Mucosa of rectum (tissue), 2 donors: ENCODE measurements around the gene ACSS1.

Experiments
- H3K27ac ChIP-seq, 2 donors: one replicate each; pipeline ENCODE4 v1.7.0; 2013; ENCODE audit warnings: inconsistent platforms in 2 of 2, low read depth in 2 of 2, low read length in 2 of 2
- H3K27me3 ChIP-seq, 2 donors: one replicate each; pipeline ENCODE4 v1.7.0; 2013; ENCODE audit warnings: low read length in 2 of 2; ENCODE audit not compliant: control insufficient read depth in 2 of 2, insufficient read depth in 2 of 2
- H3K36me3 ChIP-seq, 2 donors: one replicate each; pipeline ENCODE4 v1.7.0; 2013; ENCODE audit warnings: low read length in 2 of 2; ENCODE audit not compliant: control insufficient read depth in 2 of 2, insufficient read depth in 2 of 2
- H3K4me1 ChIP-seq, 2 donors: one replicate each; pipeline ENCODE4 v1.7.0; 2013; ENCODE audit warnings: low read length in 2 of 2, mild to moderate bottlenecking in 1 of 2; ENCODE audit not compliant: control insufficient read depth in 2 of 2, insufficient read depth in 2 of 2
- H3K4me3 ChIP-seq, 2 donors: one replicate each; pipeline ENCODE4 v1.7.0; 2013; ENCODE audit warnings: low read length in 2 of 2
- H3K9ac ChIP-seq, 2 donors: one replicate each; pipeline ENCODE4 v1.7.0; 2013; ENCODE audit warnings: low read length in 2 of 2, low read depth in 1 of 2, mild to moderate bottlenecking in 1 of 2
- H3K9me3 ChIP-seq, 2 donors: one replicate each; pipeline ENCODE4 v1.7.0; 2013; ENCODE audit warnings: low read length in 2 of 2; ENCODE audit not compliant: control insufficient read depth in 2 of 2
- donor health status: healthy.
- donor health status: Normal muscosa, but diverticular disease.

Gene ACSS1

DNA sequence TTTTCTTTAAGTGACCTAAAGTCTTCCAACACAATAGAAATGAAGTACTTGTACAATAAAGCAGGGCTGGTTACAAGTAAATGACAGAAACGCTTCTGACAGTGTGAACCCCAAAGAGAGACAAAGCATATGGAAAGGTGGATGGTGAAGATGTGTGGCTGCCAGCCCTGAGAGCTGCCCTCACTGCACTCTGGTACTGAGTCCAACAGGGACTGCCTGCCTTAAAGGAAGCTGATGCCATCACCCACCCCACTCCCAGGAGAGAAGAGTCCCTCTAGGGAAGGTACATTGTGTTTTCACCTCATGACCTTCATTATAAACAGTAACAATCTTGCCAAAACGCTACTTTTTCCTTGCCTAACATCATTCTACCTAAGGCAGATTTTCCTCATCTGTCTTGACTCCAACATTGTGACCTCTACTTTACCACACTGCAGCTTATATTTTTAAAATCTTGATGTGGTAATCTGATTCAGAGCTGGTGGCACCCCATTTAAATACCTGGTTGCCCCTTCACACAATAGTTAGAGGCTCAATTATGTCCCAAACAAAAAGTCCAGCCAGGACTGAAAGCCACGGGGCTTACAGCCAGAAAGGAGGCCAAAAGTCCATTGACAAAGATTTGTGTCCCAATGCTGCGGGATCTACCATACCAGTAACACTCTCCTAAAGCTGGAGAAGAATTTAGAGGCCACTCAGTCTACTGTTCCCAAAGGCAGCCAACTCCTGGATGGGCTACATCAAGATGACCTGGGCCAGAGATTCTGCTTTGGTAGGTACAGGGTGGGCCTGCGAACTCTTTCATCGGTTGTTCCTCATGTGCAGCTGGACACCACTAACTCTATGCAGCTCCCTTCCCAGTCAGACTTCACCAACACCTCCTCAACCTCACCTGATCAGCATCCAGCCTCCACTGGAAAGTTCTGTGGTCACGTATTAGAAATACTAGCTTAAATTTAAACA is 69.8 kb downstream of the ACSS1 start:
- peaks cover 22 to 28% of the 10 kb centered on the region in 2 donors for H3K4me1 ChIP-seq
- H3K9me3 ChIP-seq, result no peaks in the 10 kb centered on the region
- H3K27me3 ChIP-seq, result no peaks in the 10 kb centered on the region

DNA sequence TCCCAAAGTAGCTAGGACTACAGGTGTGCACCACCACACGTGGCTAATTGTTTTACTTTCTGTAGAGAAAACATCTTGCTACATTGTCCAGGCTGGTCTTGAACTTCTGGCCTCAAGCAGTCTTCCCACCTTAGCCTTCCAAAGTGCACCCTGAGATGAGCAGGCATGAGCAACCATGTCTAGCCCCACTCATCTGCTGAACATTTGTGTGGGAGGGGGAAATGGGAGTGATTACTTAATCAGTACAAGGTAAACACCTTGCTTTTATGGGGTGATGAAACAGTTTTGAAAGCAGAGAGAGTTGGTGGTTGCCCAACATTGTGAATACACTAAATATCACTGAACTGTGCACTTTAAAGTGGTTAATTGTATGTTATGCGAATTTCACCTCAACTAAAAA is 70.7 kb downstream of the ACSS1 start:
- Histone ChIP-seq H3K9me3 (no peaks in the 10 kb centered on the region), H3K36me3 (peaks cover 0 to 2% of the 10 kb centered on the region in 2 donors), H3K4me3 (no peak overlapping the region), H3K27me3 (no peaks in the 10 kb centered on the region), H3K9ac (no peak overlapping the region), H3K27ac (no peak overlapping the region), H3K4me1 (peaks cover 18 to 24% of the 10 kb centered on the region in 2 donors)

More for the DNA sequence above, 69.8 kb downstream of the ACSS1 start:
- no peak overlapping the region for H3K9ac ChIP-seq
- no peak overlapping the region for H3K27ac ChIP-seq
- no peaks in the 10 kb centered on the region for H3K36me3 ChIP-seq
- H3K4me3 ChIP-seq, result no peak overlapping the region

DNA sequence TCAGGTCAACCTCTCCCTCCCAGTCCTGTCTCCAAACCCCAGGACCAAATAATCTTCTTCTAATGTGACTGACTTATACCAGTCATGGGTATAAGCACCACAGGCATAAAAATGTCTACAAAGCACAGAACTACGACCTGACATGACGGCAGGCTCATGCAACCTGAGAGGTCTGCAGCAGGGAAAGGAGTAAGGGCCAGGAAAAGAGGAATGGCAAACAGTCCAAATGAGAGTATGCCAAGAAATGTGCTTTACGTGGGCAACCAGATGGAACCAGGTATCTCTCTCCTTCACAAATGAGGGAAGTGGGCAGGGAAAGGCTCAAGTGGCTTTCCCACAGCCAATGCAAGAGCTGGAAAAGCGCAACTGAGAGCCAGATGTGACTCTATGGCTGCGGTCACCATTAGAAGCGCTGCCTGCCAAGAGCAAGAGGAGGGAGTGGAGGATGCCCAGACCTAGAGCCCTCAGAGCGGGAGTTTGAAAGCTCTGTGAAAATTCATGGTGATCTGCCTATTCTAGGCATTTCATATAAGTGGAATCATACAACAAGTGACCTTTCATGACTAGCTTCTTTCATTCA is 71.4 kb downstream of the ACSS1 start:
- peaks cover 17 to 19% of the 10 kb centered on the region in 2 donors for H3K4me1 ChIP-seq
- H3K4me3 ChIP-seq, result no peak overlapping the region
- H3K27me3 ChIP-seq, result no peaks in the 10 kb centered on the region
- H3K9me3 ChIP-seq, result no peaks in the 10 kb centered on the region
- H3K9ac ChIP-seq, result no peak overlapping the region
- peak overlapping the region in 1 of 2 donors; percentile 62 for H3K27ac ChIP-seq
- peaks cover 0 to 5% of the 10 kb centered on the region in 2 donors for H3K36me3 ChIP-seq

DNA sequence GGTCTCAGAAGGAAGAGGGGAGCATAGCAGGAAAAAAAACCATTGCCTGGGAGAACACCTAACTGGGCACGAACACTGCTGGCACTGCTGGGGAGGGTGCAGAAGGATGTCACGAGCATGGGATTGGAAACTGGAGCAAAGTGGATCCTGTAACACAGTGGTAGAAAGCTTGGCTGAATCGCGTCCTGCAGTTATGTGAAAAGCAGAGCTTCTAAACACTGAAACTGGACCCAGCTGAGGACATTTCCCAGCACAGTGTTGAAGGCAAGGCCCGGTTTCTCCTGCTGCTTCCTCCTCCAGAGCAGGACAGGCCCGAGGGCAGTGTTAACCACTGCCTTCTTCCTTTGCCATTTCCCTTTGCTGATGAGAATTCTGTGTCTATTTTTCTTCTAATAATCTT is 72.1 kb downstream of the ACSS1 start:
- H3K4me3 ChIP-seq, result no peak overlapping the region
- H3K27me3 ChIP-seq, result no peaks in the 10 kb centered on the region
- H3K9me3 ChIP-seq, result no peaks in the 10 kb centered on the region
- peak overlapping the region in 1 of 2 donors; percentile 14 for H3K9ac ChIP-seq
- H3K27ac ChIP-seq, result peak overlapping the region; percentile 19 to 62
- peaks cover 12 to 14% of the 10 kb centered on the region in 2 donors for H3K4me1 ChIP-seq
- H3K36me3 ChIP-seq, result peaks cover 4 to 6% of the 10 kb centered on the region in 2 donors

DNA sequence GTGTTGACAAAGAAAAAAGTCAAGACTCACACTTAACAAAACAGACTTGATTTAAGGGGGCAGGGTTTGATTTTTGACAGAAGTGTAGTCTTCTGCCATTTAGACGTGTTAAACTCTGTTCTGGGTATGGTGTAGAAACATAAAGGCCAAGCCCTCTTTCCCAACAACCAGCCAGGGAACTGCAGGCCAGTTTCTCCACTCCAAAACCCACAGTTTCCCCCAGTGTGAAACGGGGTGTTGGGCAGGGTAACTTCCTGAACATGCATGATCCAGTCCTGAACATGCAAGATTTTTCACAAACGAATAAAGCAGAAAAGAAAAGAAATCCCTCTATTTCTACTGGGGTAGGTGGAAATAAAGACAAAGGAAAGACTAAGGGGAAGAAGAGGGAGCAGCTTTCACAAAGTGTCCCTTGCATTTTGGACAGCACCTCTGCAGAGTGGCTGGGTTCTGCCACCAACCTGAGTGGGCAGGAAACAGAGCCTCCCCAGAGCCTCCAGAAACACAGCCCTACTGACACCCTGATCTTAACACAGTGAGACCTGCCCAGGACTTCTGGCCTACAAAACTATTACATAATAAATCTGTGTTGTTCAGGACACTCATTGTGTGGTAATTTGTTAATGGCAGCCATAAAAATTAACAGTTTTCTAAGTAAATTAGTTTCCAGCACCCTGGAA is 72.8 kb downstream of the ACSS1 start:
- Histone ChIP-seq H3K27ac (peak overlapping the region; percentile 19 to 62), H3K27me3 (no peaks in the 10 kb centered on the region), H3K9me3 (peaks cover 0 to 3% of the 10 kb centered on the region in 2 donors), H3K4me1 (peaks cover 12 to 14% of the 10 kb centered on the region in 2 donors), H3K9ac (no peak overlapping the region), H3K36me3 (peaks cover 11 to 13% of the 10 kb centered on the region in 2 donors), H3K4me3 (no peak overlapping the region)

DNA sequence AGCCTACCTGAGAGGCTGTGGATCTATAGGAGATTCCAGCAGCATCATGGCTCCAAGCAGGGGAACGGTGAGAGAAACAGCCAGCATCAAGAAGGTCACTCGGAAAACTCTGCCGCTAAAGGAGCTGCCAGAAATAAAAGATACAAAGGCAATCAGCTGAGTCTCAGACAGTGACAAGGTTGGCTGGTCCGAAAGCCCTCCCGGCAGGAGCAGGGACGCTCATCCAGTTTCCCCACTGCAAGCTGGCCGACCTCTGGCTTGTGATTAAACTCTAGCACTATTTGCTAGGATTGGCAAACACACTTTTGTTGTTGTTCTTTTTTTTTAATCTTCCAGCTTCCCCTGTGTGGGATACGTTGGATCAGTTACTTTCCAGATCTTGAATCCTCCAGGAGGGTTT is 74.0 kb downstream of the ACSS1 start:
- peaks cover 11 to 16% of the 10 kb centered on the region in 2 donors for H3K36me3 ChIP-seq
- no peak overlapping the region for H3K9ac ChIP-seq

DNA sequence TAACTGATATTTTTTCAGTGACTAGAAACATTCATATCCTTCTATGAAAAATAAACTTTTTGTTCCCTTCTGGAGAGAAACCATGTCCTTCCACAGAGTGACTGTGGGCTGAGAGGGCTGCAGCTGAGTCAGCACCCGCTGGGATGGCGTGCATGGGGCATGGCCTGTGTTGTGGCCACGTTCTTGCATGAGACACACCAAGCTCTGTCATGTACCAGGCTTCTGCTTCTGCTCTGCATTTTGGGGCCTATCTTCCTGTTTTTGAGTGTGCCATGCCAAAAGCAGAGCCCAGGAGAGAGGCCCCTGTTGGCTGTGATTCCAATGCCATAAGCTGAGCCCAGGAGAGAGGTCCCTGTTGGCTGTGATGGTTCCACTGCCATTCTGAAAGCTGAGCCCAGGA is 76.1 kb downstream of the ACSS1 start:
- Histone ChIP-seq H3K27ac (no peak overlapping the region), H3K36me3 (peaks cover 13 to 28% of the 10 kb centered on the region in 2 donors), H3K9me3 (peaks cover 0 to 3% of the 10 kb centered on the region in 2 donors), H3K4me3 (no peak overlapping the region), H3K4me1 (peaks cover 12 to 14% of the 10 kb centered on the region in 2 donors), H3K27me3 (no peaks in the 10 kb centered on the region), H3K9ac (no peak overlapping the region)

More for the DNA sequence above, 74.0 kb downstream of the ACSS1 start:
- Histone ChIP-seq H3K27ac (no peak overlapping the region), H3K27me3 (no peaks in the 10 kb centered on the region), H3K4me3 (no peak overlapping the region), H3K9me3 (peaks cover 0 to 3% of the 10 kb centered on the region in 2 donors), H3K4me1 (peaks cover 12 to 14% of the 10 kb centered on the region in 2 donors)

DNA sequence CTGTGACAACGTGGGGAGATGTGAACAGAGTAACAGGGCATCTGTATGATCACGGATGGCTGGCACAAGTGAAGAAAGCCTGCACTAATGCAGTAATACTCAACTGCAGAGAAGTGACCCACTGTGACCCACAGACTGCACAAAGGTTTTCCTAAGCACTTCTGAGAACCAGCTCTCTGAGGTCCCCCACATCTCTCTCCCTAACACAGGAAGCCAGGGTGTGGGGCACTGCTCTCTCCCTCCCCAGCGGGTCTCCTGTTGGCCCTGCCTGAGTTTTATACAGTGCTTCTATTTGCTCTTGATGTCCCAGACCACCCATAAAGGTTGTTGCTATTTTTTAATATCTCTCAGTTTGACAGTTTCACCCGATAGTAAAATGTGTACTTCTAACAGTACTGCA is 76.7 kb downstream of the ACSS1 start:
- Histone ChIP-seq H3K27ac (no peak overlapping the region), H3K9ac (no peak overlapping the region), H3K9me3 (peaks cover 0 to 3% of the 10 kb centered on the region in 2 donors), H3K4me3 (no peak overlapping the region), H3K27me3 (no peaks in the 10 kb centered on the region), H3K4me1 (peaks cover 9 to 12% of the 10 kb centered on the region in 2 donors), H3K36me3 (peaks cover 15 to 33% of the 10 kb centered on the region in 2 donors)

DNA sequence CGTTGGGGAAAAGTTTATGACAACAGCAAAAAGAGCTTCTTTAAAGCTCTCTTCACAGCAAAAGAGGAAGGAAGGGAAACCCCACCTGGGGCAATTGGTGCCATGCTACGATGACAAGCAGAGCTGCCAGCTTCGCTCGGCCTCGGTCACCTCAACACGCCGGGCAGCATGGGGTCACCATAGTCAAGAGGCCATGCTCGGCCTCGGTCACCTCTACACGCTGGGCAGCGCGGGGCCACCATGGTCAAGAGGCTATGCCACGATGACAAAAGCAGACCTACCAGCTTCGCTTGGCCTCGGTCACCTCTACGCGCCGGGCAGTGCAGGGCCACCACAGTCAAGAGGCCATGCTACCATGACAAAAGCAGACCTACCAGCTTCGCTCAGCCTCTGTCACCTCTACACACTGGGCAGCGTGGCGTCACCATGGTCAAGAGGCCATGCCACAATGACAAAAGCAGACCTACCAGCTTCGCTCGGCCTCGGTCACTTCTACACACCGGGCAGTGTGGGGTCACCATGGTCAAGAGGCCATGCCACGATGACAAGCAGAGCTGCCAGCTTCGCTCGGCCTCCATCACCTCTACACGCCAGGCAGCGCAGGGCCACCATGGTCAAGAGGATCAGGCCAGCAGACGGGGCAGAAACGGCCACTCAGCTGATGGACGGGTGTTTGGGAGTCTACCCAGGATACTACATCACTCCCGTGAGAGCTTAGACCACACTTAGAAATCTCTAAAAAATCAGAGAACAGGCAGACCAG is 77.5 kb downstream of the ACSS1 start:
- Histone ChIP-seq H3K4me3 (no peak overlapping the region), H3K36me3 (peaks cover 15 to 34% of the 10 kb centered on the region in 2 donors), H3K27ac (no peak overlapping the region), H3K9me3 (peaks cover 0 to 3% of the 10 kb centered on the region in 2 donors), H3K9ac (no peak overlapping the region), H3K27me3 (no peaks in the 10 kb centered on the region), H3K4me1 (peaks cover 6 to 9% of the 10 kb centered on the region in 2 donors)
